A673 (cell line): ENCODE results near the gene GRIK1. TPM values are rescaled to one million over a fixed set of nuclear protein-coding genes. Genes with fewer than 3 reads are reported as not detected.

Experiments used
- BruUV-seq: library from RNA; stranded (reverse); fragments of 400-500 nt; replicated peaks from 2 replicates; lab custom pipeline; 2021; lab: Mats Ljungman, UMichigan
- CTCF ChIA-PET: fragments of 300-600 bp; sonication (Branson Sonifier 250); formaldehyde crosslinking; loops from one replicate; lab custom pipeline; 2022; ENCODE audit warnings: antibody characterized with exemption; lab: Charles Lee
- POLR2A ChIA-PET: fragments of 300-600 bp; sonication (Branson Sonifier 250); formaldehyde crosslinking; loops from one replicate; lab custom pipeline; 2022; ENCODE audit warnings: antibody characterized with exemption; ENCODE audit not compliant: low non-redundant PET; lab: Charles Lee
- DNase-seq: peaks from one replicate; pipeline ENCODE4 v3.0.0-alpha.2; 2015; ENCODE audit warnings: low spot score
- H3K27ac ChIP-seq: fragments of 200-600 bp; sonication (generic); 2 replicates; pipeline ENCODE4 v1.5.1; 2016; ENCODE audit warnings: mixed run types, low read depth, mild to moderate bottlenecking, mixed read lengths, antibody characterized with exemption, low read length; ENCODE audit not compliant: poor library complexity, severe bottlenecking
- H3K27me3 ChIP-seq: fragments of 200-600 bp; sonication (generic); replicated peaks from 2 replicates; pipeline ENCODE4 v1.6.1; 2017; ENCODE audit warnings: mixed run types, low read depth, mild to moderate bottlenecking, mixed read lengths, antibody characterized with exemption, low read length; ENCODE audit not compliant: insufficient read depth, poor library complexity
- H3K36me3 ChIP-seq: fragments of 200-600 bp; sonication (generic); 2 replicates; pipeline ENCODE4 v1.6.1; 2016; ENCODE audit warnings: mixed run types, mild to moderate bottlenecking, mixed read lengths, antibody characterized with exemption, low read length; ENCODE audit not compliant: insufficient read depth, poor library complexity, severe bottlenecking
- H3K4me1 ChIP-seq: fragments of 200-600 bp; sonication (generic); 2 replicates; pipeline ENCODE4 v1.6.1; 2017; ENCODE audit warnings: mixed run types, mild to moderate bottlenecking, mixed read lengths, antibody characterized with exemption, low read length; ENCODE audit not compliant: insufficient read depth, poor library complexity, severe bottlenecking
- H3K4me3 ChIP-seq: fragments of 200-600 bp; sonication (generic); 2 replicates; pipeline ENCODE4 v1.5.1; 2016; ENCODE audit warnings: low read depth, mixed run types, mild to moderate bottlenecking, mixed read lengths, low read length; ENCODE audit not compliant: poor library complexity, severe bottlenecking
- H3K9me3 ChIP-seq: fragments of 200-600 bp; sonication (generic); 2 replicates; pipeline ENCODE4 v1.6.1; 2016; ENCODE audit warnings: mixed run types, low read depth, mild to moderate bottlenecking, mixed read lengths, antibody characterized with exemption, low read length; ENCODE audit not compliant: poor library complexity, severe bottlenecking
- CTCF ChIP-seq: fragments of 300-800, 200-600 bp; sonication (generic); conservative IDR thresholded peaks from 2 replicates; pipeline ENCODE4 v1.5.1; 2017; ENCODE audit warnings: low read depth, mild to moderate bottlenecking, antibody characterized with exemption, low read length, moderate library complexity, mixed read lengths
- EZH2 ChIP-seq: fragments of 200-600 bp; sonication (generic); IDR thresholded peaks from 2 replicates; pipeline ENCODE4 v1.6.1; 2017; ENCODE audit warnings: borderline replicate concordance, low read depth, mild to moderate bottlenecking, mixed read lengths, antibody characterized with exemption, low read length; ENCODE audit not compliant: poor library complexity, severe bottlenecking
- intact Hi-C: fragments of 100-400 bp; cut with micrococcal nuclease; formaldehyde crosslinking; loops from one replicate; pipeline ENCODE4 v1.10.0; 2022; ENCODE audit not compliant: unreplicated experiment
- total RNA-seq: library from RNA; stranded (reverse); gene quantifications from 2 replicates; pipeline ENCODE4 v1.2.3, GENCODE V29; 2021

Gene GRIK1
- total RNA-seq, 1 experiment from 2014 or later: 0.67 TPM

DNA sequence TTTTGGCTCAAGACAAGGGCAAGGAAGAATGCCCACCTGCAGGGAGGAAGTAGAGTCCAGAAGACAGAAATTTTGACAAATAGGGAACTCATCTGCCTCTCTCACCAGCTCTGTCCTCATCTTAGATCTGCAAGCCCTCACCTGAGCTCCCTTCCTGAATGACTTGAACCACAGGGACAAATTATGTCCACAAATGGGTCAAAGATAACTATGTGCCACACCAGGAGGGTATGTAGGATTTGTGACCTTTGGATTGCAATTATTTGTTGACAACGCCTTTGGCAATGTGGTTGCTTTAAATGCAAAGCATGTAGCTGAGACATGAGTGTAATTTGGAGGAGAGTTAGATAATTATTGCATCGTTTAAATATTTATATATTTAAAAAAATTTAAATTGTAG lies 79.5 kb downstream of the GRIK1 start:
- Histone ChIP-seq H3K9me3 (no peaks in the 10 kb centered on the region), H3K36me3 (no peaks in the 10 kb centered on the region), H3K4me3 (no peak overlapping the region), H3K27me3 (no peaks in the 10 kb centered on the region), H3K27ac (no peak overlapping the region), H3K4me1 (no peaks in the 10 kb centered on the region)
- no TSS peak for BruUV-seq
- TF ChIP-seq CTCF: no peak
- TF ChIP-seq EZH2: no peak
- DNase-seq: no peak
- CTCF ChIA-PET: no interaction called here
- intact Hi-C loops: no loop called here
- POLR2A ChIA-PET: no interaction called here

DNA sequence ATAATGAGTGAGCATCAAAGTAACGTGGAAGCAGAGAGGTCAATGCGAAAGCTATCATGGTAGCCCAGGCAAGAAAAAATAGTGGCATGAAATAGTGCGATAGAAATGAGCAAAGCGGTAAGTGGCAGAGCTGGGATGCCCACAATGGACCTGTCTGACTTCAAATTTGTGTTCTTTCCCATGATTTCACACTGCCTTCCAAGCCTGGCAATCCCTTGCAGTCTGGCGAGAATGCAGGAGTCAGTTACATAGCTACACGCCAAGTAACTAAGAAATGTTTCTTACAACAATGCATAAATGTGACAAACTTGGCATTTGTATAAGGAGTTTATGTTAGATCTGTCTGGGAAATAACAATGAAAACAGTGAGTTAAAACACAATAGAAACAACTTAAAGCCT lies 82.6 kb downstream of the GRIK1 start:
- BruUV-seq: no TSS peak
- Histone ChIP-seq H3K4me3 (no peak overlapping the region), H3K4me1 (no peaks in the 10 kb centered on the region), H3K36me3 (no peaks in the 10 kb centered on the region), H3K27me3 (no peaks in the 10 kb centered on the region), H3K27ac (no peak overlapping the region), H3K9me3 (no peaks in the 10 kb centered on the region)
- TF ChIP-seq CTCF (no peak), EZH2 (no peak)
- CTCF ChIA-PET: no interaction called here
- DNase-seq: no peak
- POLR2A ChIA-PET: no interaction called here
- intact Hi-C loops: no loop called here

GRCh38 chr21:29854795-29855194 lies 85.0 kb downstream of the GRIK1 start:
- DNase-seq: no peak
- no peaks in the 10 kb centered on the region for H3K36me3 ChIP-seq
- no peak overlapping the region for H3K27ac ChIP-seq
- H3K4me3 ChIP-seq: no peak overlapping the region
- no peaks in the 10 kb centered on the region for H3K27me3 ChIP-seq
- BruUV-seq: no TSS peak
- TF ChIP-seq CTCF: no peak
- TF ChIP-seq EZH2: no peak
- H3K4me1 ChIP-seq: no peaks in the 10 kb centered on the region
- intact Hi-C loops: no loop called here
- no peaks in the 10 kb centered on the region for H3K9me3 ChIP-seq
- CTCF ChIA-PET: no interaction called here
- POLR2A ChIA-PET: interaction anchor here (0.7 kb wide), 1 partner anchor 567 kb away, joined by 3 read pairs; no protein-coding TSS in a partner anchor
